ENCODE measurements around the gene IKZF5.
A peak's percentile ranks its signal among the peaks of the same experiment; 100 is the strongest.

Gene IKZF5

DNA sequence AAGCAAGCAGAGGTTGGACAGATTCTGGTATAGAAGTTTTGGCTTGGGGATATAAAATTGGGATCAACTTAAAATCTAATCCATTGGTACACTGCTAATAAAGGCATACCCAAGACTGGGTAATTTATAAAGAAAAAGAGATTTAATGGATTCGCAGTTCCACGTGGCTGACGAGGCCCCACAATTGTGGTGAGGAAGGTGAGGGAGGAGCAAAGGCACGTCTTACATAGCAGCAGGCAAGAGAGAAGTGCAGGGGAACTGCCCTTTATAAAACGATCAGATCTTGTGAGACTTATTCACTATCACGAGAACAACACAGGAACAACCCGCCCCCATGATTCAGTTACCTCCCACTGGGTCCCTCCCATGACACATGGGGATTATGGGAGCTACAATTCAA, 9.9 kb upstream of the IKZF5 start:
- Histone ChIP-seq H3K4me1 (ENCODE audit: control insufficient read depth, insufficient read depth, low read length) (peaks cover 4% of the 10 kb centered on the region), H3K9me3 (ENCODE audit: control insufficient read depth, insufficient read depth, low read depth, low read length) (no peaks in the 10 kb centered on the region), H3K36me3 (ENCODE audit: control insufficient read depth in 2 of 2, insufficient read depth in 1 of 2, low read length in 2 of 2) (no peaks in the 10 kb centered on the region), H3K4me3 (ENCODE audit: low read depth, low read length) (no peak overlapping the region), H3K27ac (ENCODE audit: extremely low read depth, low read depth, low read length) (no peak overlapping the region)
- TF ChIP-seq PRDM6 (tag by site-specific recombination; IDR thresholded peaks at IDR 0.05) (no peak), KLF9 (tag by site-specific recombination; IDR thresholded peaks at IDR 0.05; ENCODE audit: low read depth) (no peak), ZNF677 (tag by site-specific recombination; IDR thresholded peaks at IDR 0.05) (no peak), FEZF1 (tag by site-specific recombination; IDR thresholded peaks at IDR 0.05) (no peak), ZNF701 (tag by site-specific recombination; IDR thresholded peaks at IDR 0.05) (no peak), ZNF221 (tag by site-specific recombination; IDR thresholded peaks at IDR 0.05; ENCODE audit: borderline replicate concordance) (no peak), ZNF311 (tag by site-specific recombination; IDR thresholded peaks at IDR 0.05; ENCODE audit: borderline replicate concordance) (no peak), ZNF10 (tag by site-specific recombination; IDR thresholded peaks at IDR 0.05) (no peak), ZNF211 (tag by site-specific recombination; IDR thresholded peaks at IDR 0.05; ENCODE audit: low read depth) (no peak), ZNF426 (tag by site-specific recombination; IDR thresholded peaks at IDR 0.05) (no peak), ZNF530 (tag by site-specific recombination; IDR thresholded peaks at IDR 0.05; ENCODE audit: low read depth) (no peak), ZNF341 (tag by site-specific recombination; IDR thresholded peaks at IDR 0.05; ENCODE audit: low read depth) (no peak), ZBTB17 (tag by site-specific recombination; IDR thresholded peaks at IDR 0.05) (no peak), ZNF549 (tag by site-specific recombination; IDR thresholded peaks at IDR 0.05) (no peak), ZNF248 (tag by site-specific recombination; IDR thresholded peaks at IDR 0.05) (no peak), ZNF433 (tag by site-specific recombination; IDR thresholded peaks at IDR 0.05; ENCODE audit: low read depth) (no peak)
- TF ChIP-seq, protein P1, sequence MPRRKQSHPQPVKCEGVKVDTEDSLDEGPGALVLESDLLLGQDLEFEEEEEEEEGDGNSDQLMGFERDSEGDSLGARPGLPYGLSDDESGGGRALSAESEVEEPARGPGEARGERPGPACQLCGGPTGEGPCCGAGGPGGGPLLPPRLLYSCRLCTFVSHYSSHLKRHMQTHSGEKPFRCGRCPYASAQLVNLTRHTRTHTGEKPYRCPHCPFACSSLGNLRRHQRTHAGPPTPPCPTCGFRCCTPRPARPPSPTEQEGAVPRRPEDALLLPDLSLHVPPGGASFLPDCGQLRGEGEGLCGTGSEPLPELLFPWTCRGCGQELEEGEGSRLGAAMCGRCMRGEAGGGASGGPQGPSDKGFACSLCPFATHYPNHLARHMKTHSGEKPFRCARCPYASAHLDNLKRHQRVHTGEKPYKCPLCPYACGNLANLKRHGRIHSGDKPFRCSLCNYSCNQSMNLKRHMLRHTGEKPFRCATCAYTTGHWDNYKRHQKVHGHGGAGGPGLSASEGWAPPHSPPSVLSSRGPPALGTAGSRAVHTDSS (tag by site-specific recombination; IDR thresholded peaks at IDR 0.05) = no peak
- ChIA-PET POLR2A (no interaction called here), CTCF (no interaction called here)

DNA sequence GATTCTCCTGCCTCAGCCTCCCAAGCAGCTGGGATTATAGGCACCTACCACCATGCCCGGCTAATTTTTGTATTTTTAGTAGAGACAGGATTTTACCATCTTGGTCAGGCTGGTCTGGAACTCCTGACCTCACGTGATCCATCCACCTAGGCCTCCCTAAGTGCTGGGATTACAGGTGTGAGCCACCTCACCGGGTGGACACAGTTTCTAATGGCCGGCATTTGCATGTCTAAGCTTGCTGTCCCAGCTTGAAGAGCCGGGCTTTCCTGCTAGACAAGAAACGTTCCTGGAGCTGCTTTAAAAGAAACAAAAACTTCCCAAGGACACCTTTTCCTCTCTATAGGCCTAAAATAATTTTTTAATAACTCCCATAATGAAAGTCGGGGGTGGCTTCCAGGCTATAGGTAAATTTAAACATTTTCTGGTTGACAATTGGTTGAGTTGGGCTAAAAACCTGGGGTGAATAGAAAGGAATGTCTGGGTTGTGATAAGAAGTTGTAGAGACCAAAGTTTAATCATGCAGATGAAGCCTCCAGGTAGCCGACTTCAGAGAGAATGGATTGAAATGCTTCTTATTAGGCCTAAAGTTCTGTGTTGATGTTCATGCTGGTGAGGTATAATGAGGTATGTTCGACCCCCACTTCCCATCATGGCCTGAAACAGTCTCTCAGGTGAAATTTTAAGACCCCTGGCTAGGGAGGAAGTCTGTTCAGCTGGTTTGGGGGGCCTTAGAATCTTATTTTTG, 9.0 kb upstream of the IKZF5 start:
- ChIA-PET POLR2A (no interaction called here), CTCF (no interaction called here)
- peak; percentile 37; the same call in 1 of the 2 replicates for TF ChIP-seq ZBTB17 (tag by site-specific recombination; IDR thresholded peaks at IDR 0.05)
- TF ChIP-seq ZFHX2 (tag by site-specific recombination; conservative IDR thresholded peaks at IDR 0.05) = no peak
- H3K4me3 ChIP-seq (ENCODE audit: low read depth, low read length) = no peak overlapping the region
- peaks cover 4% of the 10 kb centered on the region for H3K4me1 ChIP-seq (ENCODE audit: control insufficient read depth, insufficient read depth, low read length)
- no peaks in the 10 kb centered on the region for H3K9me3 ChIP-seq (ENCODE audit: control insufficient read depth, insufficient read depth, low read depth, low read length)
- H3K36me3 ChIP-seq (ENCODE audit: control insufficient read depth in 2 of 2, insufficient read depth in 1 of 2, low read length in 2 of 2) = peaks cover 0 to 3% of the 10 kb centered on the region in 2 experiments; a peak in 1 of 3 replicates
- no peak overlapping the region for H3K27ac ChIP-seq (ENCODE audit: extremely low read depth, low read depth, low read length)

GRCh38 chr10:123016228-123016627, 7.6 kb upstream of the IKZF5 start:
- Histone ChIP-seq H3K4me1 (ENCODE audit: control insufficient read depth, insufficient read depth, low read length) (peaks cover 4% of the 10 kb centered on the region), H3K36me3 (ENCODE audit: control insufficient read depth in 2 of 2, insufficient read depth in 1 of 2, low read length in 2 of 2) (peaks cover 0 to 5% of the 10 kb centered on the region in 2 experiments; a peak in 2 of 3 replicates), H3K4me3 (ENCODE audit: low read depth, low read length) (no peak overlapping the region), H3K9me3 (ENCODE audit: control insufficient read depth, insufficient read depth, low read depth, low read length) (no peaks in the 10 kb centered on the region), H3K27ac (ENCODE audit: extremely low read depth, low read depth, low read length) (no peak overlapping the region)
- ChIA-PET POLR2A (no interaction called here), CTCF (interaction anchor here (1.3 kb wide), 1 partner anchor 27 kb away, joined by 6 read pairs; no protein-coding TSS in a partner anchor)
- TF ChIP-seq, protein P2, sequence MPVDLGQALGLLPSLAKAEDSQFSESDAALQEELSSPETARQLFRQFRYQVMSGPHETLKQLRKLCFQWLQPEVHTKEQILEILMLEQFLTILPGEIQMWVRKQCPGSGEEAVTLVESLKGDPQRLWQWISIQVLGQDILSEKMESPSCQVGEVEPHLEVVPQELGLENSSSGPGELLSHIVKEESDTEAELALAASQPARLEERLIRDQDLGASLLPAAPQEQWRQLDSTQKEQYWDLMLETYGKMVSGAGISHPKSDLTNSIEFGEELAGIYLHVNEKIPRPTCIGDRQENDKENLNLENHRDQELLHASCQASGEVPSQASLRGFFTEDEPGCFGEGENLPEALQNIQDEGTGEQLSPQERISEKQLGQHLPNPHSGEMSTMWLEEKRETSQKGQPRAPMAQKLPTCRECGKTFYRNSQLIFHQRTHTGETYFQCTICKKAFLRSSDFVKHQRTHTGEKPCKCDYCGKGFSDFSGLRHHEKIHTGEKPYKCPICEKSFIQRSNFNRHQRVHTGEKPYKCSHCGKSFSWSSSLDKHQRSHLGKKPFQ (tag by site-specific recombination; IDR thresholded peaks at IDR 0.05) = no peak
- TF ChIP-seq, protein P3, sequence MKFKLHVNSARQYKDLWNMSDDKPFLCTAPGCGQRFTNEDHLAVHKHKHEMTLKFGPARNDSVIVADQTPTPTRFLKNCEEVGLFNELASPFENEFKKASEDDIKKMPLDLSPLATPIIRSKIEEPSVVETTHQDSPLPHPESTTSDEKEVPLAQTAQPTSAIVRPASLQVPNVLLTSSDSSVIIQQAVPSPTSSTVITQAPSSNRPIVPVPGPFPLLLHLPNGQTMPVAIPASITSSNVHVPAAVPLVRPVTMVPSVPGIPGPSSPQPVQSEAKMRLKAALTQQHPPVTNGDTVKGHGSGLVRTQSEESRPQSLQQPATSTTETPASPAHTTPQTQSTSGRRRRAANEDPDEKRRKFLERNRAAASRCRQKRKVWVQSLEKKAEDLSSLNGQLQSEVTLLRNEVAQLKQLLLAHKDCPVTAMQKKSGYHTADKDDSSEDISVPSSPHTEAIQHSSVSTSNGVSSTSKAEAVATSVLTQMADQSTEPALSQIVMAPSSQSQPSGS (tag by site-specific recombination; IDR thresholded peaks at IDR 0.05; ENCODE audit: low read depth) = no peak
- TF ChIP-seq ZNF426 (tag by site-specific recombination; IDR thresholded peaks at IDR 0.05) = no peak
- no peak for TF ChIP-seq MYNN (tag by site-specific recombination; IDR thresholded peaks at IDR 0.05; ENCODE audit: borderline replicate concordance)
- no peak for TF ChIP-seq ZNF791 (tag by site-specific recombination; IDR thresholded peaks at IDR 0.05)
- no peak for TF ChIP-seq ZBTB6 (tag by site-specific recombination; IDR thresholded peaks at IDR 0.05)

Measured in HEK293 (cell line).